GM12865 (cell line): ENCODE results near the gene IFITM5.

ENCODE experiments used
- DNase-seq: peaks from one replicate; pipeline ENCODE4 v3.0.0; 2010; ENCODE audit warnings: low read depth
- H3K4me3 ChIP-seq: 2 replicates; pipeline ENCODE4 v1.5.1; 2011; ENCODE audit warnings: mild to moderate bottlenecking, low read depth, low read length, control low read depth
- TF ChIP-seq, protein P1 (sequence below): IDR thresholded peaks from 2 replicates; pipeline ENCODE4 v1.5.1; 2011; ENCODE audit warnings: low read length, control low read depth, low read depth, inconsistent platforms; ENCODE audit not compliant: insufficient read depth; ENCODE audit errors: missing control alignments

The IFITM5 gene

DNA sequence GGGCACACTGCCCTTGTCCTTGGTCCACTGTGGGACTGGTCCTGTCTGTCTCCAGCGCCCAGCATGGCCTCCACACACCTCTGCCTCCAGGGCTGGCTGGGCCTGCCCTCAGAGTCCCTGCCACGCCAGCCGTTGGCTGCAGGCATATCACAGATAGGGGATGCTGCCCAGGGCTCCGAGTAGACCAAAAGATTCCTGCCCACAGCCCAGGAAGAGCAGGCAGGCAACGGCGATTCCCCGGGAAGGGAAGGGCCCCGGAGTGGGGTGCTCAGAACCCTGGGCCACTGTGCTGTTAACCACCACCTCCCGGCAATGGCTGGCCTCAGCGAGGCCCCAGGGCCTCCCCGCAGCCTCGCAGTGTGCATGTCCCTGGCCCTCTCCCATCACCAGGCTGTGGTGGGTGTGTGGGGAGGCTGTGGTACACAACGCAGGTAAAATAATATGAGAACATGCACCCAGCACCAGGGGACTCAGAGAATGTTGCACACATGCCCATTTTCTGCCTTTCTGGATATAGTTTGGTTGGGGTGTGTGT is 2.2 kb downstream of the IFITM5 start:
- no peak for DNase-seq
- TF ChIP-seq, protein P1, sequence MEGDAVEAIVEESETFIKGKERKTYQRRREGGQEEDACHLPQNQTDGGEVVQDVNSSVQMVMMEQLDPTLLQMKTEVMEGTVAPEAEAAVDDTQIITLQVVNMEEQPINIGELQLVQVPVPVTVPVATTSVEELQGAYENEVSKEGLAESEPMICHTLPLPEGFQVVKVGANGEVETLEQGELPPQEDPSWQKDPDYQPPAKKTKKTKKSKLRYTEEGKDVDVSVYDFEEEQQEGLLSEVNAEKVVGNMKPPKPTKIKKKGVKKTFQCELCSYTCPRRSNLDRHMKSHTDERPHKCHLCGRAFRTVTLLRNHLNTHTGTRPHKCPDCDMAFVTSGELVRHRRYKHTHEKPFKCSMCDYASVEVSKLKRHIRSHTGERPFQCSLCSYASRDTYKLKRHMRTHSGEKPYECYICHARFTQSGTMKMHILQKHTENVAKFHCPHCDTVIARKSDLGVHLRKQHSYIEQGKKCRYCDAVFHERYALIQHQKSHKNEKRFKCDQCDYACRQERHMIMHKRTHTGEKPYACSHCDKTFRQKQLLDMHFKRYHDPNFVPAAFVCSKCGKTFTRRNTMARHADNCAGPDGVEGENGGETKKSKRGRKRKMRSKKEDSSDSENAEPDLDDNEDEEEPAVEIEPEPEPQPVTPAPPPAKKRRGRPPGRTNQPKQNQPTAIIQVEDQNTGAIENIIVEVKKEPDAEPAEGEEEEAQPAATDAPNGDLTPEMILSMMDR: no peak
- H3K4me3 ChIP-seq: no peak overlapping the region

DNA sequence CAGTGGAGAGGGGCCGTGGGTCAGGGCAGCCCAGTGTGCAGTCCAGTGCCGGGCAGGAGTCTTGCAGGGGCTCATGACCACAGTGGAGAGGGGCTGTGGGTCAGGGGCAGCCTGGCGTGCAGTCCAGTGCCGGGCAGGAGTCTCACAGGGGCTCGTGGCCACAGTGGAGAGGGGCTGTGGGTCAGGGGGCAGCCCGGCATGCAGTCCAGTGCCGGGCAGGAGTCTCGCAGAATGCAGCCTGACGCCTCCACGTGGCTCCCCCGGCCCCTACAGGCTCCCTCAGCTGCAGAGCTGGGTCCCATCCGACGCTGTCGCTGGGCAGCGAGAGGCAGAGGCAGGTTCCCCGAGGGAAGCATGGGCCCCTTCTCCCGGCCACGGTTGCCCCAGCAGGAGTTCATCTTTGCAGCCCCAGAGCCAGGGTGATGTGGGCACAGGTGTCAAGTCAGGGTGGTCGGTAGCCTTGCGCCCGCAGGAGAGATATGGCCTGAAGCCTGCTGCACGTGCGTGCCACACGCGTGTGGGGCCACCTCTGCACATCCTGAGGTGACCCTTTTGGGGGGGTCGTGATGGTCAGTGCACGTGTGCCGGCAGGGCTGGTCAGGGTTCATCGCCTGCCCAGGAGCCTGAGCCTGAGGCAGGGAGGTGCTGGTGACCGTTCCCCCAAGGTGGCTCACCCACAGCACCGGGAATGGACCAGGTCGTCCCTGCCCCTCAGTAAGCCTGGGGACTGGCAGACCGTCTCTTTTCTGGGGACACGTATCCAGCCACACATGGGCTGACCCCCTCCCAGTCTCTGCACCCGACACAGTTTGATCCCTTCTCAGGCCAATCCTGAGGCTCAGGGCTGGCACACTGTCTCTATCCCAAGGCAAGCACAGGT is 2.9 kb downstream of the IFITM5 start:
- no peak overlapping the region for H3K4me3 ChIP-seq
- TF ChIP-seq, protein P1: no peak
- DNase-seq: no peak

DNA sequence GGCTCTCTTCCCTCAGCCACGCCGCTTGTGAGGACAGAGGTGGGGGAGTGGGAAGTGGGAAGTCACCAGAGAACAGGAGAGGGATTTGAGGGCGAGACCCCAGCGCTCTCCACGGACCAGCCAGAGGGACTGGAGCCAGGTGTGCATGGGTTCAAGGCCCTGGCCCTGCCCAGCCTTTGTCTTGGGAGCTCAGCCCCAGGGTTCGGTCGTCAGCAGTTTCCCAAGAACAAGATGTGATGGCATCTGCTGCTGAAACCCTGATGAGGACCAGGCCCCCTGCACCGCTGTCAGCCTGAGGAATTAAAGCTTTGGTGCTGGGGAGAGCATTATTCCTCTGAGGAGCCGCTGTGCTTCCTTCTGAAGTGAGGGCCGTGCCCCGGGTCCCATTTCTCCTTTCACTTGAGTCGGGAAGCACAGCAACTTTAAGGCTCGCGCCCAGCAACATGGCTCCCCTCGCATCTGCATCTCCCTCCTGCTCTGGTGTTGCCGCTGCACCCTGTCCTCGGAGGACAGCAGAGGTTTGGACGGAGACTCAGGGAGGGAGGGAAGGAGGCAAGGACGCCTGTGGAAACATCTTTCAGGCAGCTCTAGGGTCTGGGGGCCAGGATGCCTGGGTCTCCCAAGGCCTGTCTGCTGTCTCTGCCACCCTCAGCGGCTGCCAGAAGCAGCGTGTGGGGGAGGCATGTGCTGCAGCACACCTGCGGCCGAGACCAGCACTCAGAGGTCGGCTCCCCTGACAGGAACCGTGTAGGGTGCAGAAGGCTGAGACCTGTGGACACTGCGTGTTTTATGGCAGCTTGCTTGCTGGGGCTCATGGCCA is 3.8 kb downstream of the IFITM5 start:
- no peak for DNase-seq
- H3K4me3 ChIP-seq: no peak overlapping the region
- TF ChIP-seq, protein P1: no peak

DNA sequence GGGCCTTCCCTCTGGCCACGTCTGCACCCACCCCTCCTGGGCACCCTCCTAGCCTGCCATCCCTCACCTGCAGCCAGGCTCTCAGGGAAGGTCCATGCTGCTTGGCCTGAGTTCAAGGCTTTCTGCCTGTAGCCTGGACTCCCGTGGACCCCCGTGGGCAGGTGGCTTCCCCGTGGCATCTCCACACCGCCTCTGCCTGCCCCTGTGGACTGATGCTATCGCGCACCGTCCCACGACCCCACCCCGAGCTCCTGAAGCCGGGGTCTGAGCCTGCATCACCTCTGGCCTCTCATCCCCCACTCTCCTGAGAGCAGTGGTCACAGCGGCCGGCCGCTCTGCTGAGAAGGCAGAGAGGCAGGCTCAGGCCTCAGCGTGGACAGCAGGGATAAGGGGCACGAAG is 4.5 kb downstream of the IFITM5 start:
- no peak overlapping the region for H3K4me3 ChIP-seq
- DNase-seq: no peak
- TF ChIP-seq, protein P1: no peak

DNA sequence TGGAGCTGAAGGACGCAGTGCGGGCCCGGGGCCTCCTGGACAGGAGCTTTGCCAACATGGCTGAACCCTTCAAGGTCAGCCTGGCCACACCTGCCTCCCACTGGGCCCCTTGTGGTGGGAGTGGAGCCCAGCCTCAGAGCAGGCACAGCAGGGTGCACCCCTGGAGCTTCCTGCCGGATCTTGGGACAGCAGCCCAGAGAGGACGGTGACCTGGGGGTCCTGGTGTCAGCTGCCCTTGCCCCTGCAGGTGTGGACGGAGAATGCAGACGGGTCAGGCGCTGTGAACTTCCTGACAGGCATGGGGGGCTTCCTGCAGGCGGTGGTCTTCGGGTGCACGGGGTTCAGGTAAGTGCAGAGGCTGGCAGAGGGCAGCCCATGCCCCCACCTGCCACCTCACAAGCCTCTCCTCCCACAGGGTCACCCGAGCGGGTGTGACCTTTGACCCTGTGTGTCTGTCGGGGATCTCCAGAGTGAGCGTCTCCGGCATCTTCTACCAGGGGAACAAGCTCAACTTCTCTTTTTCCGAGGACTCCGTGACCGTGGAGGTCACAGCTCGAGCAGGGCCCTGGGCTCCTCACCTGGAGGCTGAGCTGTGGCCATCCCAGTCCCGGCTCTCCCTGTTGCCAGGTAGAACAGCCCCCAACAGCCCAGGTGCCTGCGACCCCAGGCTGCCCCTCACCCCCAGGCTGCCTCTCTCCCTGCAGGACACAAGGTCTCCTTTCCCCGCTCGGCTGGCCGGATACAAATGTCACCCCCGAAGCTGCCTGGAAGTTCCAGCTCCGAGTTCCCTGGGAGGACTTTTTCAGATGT is 5.3 kb downstream of the IFITM5 start:
- no peak for DNase-seq
- no peak overlapping the region for H3K4me3 ChIP-seq
- TF ChIP-seq, protein P1: no peak

DNA sequence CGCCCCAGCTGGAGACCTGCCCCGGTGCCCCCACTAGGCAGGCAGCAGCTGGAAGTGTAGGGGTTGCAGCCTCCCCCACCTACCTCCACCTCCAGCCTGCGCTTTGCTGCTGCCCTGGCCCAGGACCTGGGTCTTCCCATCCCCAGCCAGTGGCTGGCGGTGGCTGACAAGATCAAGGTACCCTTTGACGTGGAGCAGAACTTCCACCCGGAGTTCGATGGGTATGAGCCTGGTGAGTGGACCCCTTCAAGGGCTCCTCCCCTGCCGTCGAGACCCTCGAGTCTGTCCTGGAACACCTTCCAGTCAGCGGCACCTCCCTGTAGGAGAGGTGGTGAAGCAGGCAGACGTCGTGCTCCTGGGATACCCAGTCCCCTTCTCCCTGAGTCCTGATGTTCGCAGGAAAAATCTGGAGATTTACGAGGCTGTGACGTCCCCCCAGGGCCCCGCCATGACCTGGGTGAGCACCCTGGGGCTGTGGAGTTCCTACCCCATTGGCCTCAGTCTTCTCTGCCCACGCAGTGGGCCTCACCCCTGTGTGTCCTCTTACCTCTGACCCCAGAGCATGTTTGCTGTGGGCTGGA is 6.0 kb downstream of the IFITM5 start:
- TF ChIP-seq, protein P1: no peak
- no peak overlapping the region for H3K4me3 ChIP-seq
- DNase-seq: no peak
